ENCODE measurements around the gene CDK2AP2. TPM values are rescaled to one million over a fixed set of nuclear protein-coding genes. Genes with fewer than 3 reads are reported as not detected.

The CDK2AP2 gene
- total and polyA plus RNA-seq, 2 of the 8 experiments (the other 6 are each of a cell fraction or from before 2014, with no cell fraction given), result 49.6 to 65.1 TPM

GRCh38 chr11:67504950-67505581 is 2.9 kb downstream of the CDK2AP2 start, which contains the start of gene PITPNM1 (continued):
- no peak for TF ChIP-seq TCF12 (IDR thresholded peaks at IDR 0.05; ENCODE audit: low read depth, low read length)
- no peak for TF ChIP-seq CHD7 (IDR thresholded peaks at IDR 0.05; ENCODE audit: insufficient replicate concordance, low read length)
- no peak for TF ChIP-seq RNF2 (IDR thresholded peaks at IDR 0.05; ENCODE audit: borderline replicate concordance, low read depth, low read length, missing control alignments, poor library complexity, severe bottlenecking)
- TF ChIP-seq ATF3 (IDR thresholded peaks at IDR 0.05; ENCODE audit: insufficient read depth, low read depth, low read length), result no peak
